Liver (tissue), 9 donors: ENCODE data around the gene SH3PXD2A. TPM values are rescaled to one million over a fixed set of nuclear protein-coding genes. Genes with fewer than 3 reads are reported as not detected.

Experiments used
- DNase-seq: peaks from one replicate; pipeline ENCODE4 v3.0.0-alpha.2; 2017; ENCODE audit warnings: low spot score
- H3K27ac ChIP-seq, 2 donors: one replicate each; pipeline ENCODE4 v1.7.0; 2013; ENCODE audit warnings: inconsistent platforms in 2 of 2, low read length in 2 of 2, control low read depth in 1 of 2, low read depth in 1 of 2, mild to moderate bottlenecking in 1 of 2
- H3K27me3 ChIP-seq, 4 donors: one replicate each; pipeline versions ENCODE4 v1.6.1 to v1.7.0; 2013; ENCODE audit warnings: low read length in 3 of 4, inconsistent platforms in 1 of 4, mild to moderate bottlenecking in 1 of 4, moderate library complexity in 1 of 4; ENCODE audit not compliant: control insufficient read depth in 4 of 4, insufficient read depth in 4 of 4
- H3K36me3 ChIP-seq, 4 donors: one replicate each; pipeline versions ENCODE4 v1.6.1 to v1.7.0; 2013; ENCODE audit warnings: low read length in 3 of 4, mild to moderate bottlenecking in 3 of 4, low read depth in 1 of 4, moderate library complexity in 1 of 4; ENCODE audit not compliant: control insufficient read depth in 4 of 4, insufficient read depth in 3 of 4
- H3K4me1 ChIP-seq, 4 donors: one replicate each; pipeline versions ENCODE4 v1.6.1 to v1.7.0; 2013; ENCODE audit warnings: low read length in 3 of 4, mild to moderate bottlenecking in 3 of 4, moderate library complexity in 1 of 4; ENCODE audit not compliant: control insufficient read depth in 4 of 4, insufficient read depth in 4 of 4
- H3K4me3 ChIP-seq, 3 donors: one replicate each; pipeline versions ENCODE4 v1.6.1 to v1.7.0; 2013; ENCODE audit warnings: low read length in 3 of 3, control low read depth in 1 of 3, low read depth in 1 of 3, mild to moderate bottlenecking in 1 of 3
- H3K9ac ChIP-seq, 2 donors: one replicate each; pipeline ENCODE4 v1.7.0; 2013; ENCODE audit warnings: low read length in 2 of 2, mild to moderate bottlenecking in 2 of 2, moderate library complexity in 2 of 2, control low read depth in 1 of 2, low read depth in 1 of 2
- H3K9me3 ChIP-seq, 4 donors: one replicate each; pipeline versions ENCODE4 v1.6.1 to v1.7.0; 2013; ENCODE audit warnings: low read length in 3 of 4; ENCODE audit not compliant: control insufficient read depth in 4 of 4
- EGR1 ChIP-seq, 2 donors: IDR thresholded peaks; 2 replicates each; pipeline ENCODE4 v1.6.1; 2016 to 2018; ENCODE audit warnings: antibody characterized with exemption in 2 of 2, low read depth in 2 of 2
- FOXA1 ChIP-seq: IDR thresholded peaks from 2 replicates; pipeline ENCODE4 v1.6.1; 2016; ENCODE audit warnings: antibody characterized with exemption
- FOXA2 ChIP-seq: IDR thresholded peaks from 2 replicates; pipeline ENCODE4 v1.6.1; 2016; ENCODE audit warnings: antibody characterized with exemption
- GABPA ChIP-seq, 2 donors: IDR thresholded peaks in 1 of 2; conservative IDR thresholded peaks in 1 of 2; 2 replicates each; pipeline ENCODE4 v1.6.1; 2016; ENCODE audit warnings: antibody characterized with exemption in 2 of 2, mild to moderate bottlenecking in 1 of 2, moderate library complexity in 1 of 2
- HNF4A ChIP-seq, 2 donors: conservative IDR thresholded peaks; 2 replicates each; pipeline ENCODE4 v1.6.1; 2016; ENCODE audit warnings: antibody characterized with exemption in 2 of 2, mild to moderate bottlenecking in 2 of 2
- HNF4G ChIP-seq: IDR thresholded peaks from 2 replicates; pipeline ENCODE4 v1.6.1; 2016; ENCODE audit warnings: antibody characterized with exemption
- JUND ChIP-seq, 2 donors: IDR thresholded peaks; 2 replicates each; pipeline ENCODE4 v1.6.1; 2016; ENCODE audit warnings: antibody characterized with exemption in 2 of 2
- MAX ChIP-seq: IDR thresholded peaks from 2 replicates; pipeline ENCODE4 v1.6.1; 2016; ENCODE audit warnings: antibody characterized with exemption
- NR2F2 ChIP-seq: IDR thresholded peaks from 2 replicates; pipeline ENCODE4 v1.6.1; 2016; ENCODE audit warnings: antibody characterized with exemption
- RAD21 ChIP-seq, 2 donors: IDR thresholded peaks; 2 replicates each; pipeline ENCODE4 v1.6.1; 2016; ENCODE audit warnings: antibody characterized with exemption in 2 of 2, mild to moderate bottlenecking in 2 of 2
- TAF1 ChIP-seq: conservative IDR thresholded peaks from 2 replicates; pipeline ENCODE4 v1.6.1; 2016; ENCODE audit warnings: antibody characterized with exemption, mild to moderate bottlenecking
- YY1 ChIP-seq: IDR thresholded peaks from 2 replicates; pipeline ENCODE4 v1.6.1; 2016; ENCODE audit warnings: antibody characterized with exemption, mild to moderate bottlenecking
- WGBS: extraction: QIAGEN DNeasy Blood & Tissue Kit; methylation state at CpG from one replicate; pipeline ENCODE4 v1.1.7; 2013; 5-methylcytosine and 5-hydroxymethylcytosine counted together
- polyA plus RNA-seq, 2 donors: library from polyadenylated mRNA; stranded (reverse) in 1 of 2; unstranded in 1 of 2; fragments of 200-250 nt in 1 of 2; fragments of >200 nt in 1 of 2; fragmentation: Nextera tagmentation in 1 of 2; extraction: Ambion mirVana in 1 of 2; gene quantifications; one replicate each; pipeline versions ENCODE4 v1.2.1 to v1.2.3, GENCODE V29; 2013 to 2015
- total RNA-seq, 2 donors: library from RNA; depleted of rRNA; stranded (reverse); fragments of >200 nt; gene quantifications; one replicate each; pipeline ENCODE4 v1.2.3, GENCODE V29; 2014
- TF ChIP-seq, protein P1 (sequence below): IDR thresholded peaks from 2 replicates; pipeline ENCODE4 v1.6.1; 2016; ENCODE audit warnings: antibody characterized with exemption, mild to moderate bottlenecking
- TF ChIP-seq, protein P2 (sequence below): IDR thresholded peaks from 2 replicates; pipeline ENCODE4 v1.6.1; 2016; ENCODE audit warnings: antibody characterized with exemption
- TF ChIP-seq, protein P3 (sequence below): fragments of 150-350 bp; IDR thresholded peaks from 2 replicates; pipeline ENCODE4 v1.5.1; 2017; ENCODE audit warnings: improper control_type of control experiment, low read depth, low read length; ENCODE audit not compliant: missing input control
- TF ChIP-seq, protein P4 (sequence below): IDR thresholded peaks from 2 replicates; pipeline ENCODE4 v1.6.1; 2016; ENCODE audit warnings: antibody characterized with exemption
- donor health status: healthy.
- donor health status: healthy.
- donor health status: healthy.
- donor health status: healthy.
- donor health status: healthy.

Gene SH3PXD2A
- total and polyA plus RNA-seq, 4 donors: 0.82 to 5.5 (median 3.9) TPM

DNA sequence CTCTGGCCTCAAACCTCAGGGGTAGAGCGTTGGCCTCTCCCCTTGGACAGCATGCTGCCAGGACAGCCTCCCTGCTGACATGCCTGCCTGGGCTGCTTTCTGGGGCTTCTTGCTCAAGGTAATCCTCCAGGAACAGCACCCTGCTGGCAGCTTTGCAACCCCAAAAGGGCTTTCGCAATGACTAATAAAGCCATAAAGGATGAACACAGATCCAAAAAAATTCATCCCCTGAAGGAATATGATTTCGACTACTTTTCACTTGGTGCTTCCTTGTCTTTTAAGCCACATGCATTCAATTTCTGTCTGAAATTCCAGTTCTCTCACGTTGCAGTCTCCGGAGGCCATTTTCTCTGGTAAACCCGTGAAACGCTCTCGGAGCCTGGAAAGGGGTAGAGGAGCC lies 15.1 kb upstream of the SH3PXD2A start:
- TF ChIP-seq RAD21 (IDR thresholded peaks at IDR 0.05) (no peak), FOXA1 (no peak), YY1 (no peak), FOXA2 (no peak), GABPA (IDR thresholded peaks at IDR 0.05 in 1 of 2, conservative IDR thresholded peaks at IDR 0.05 in 1 of 2) (no peak), NR2F2 (no peak), JUND (IDR thresholded peaks at IDR 0.05) (no peak), TAF1 (no peak), EGR1 (IDR thresholded peaks at IDR 0.05; ENCODE audit: low read depth in 2 of 2) (no peak), MAX (no peak), HNF4G (no peak), HNF4A (conservative IDR thresholded peaks at IDR 0.05) (no peak)
- TF ChIP-seq, protein P1, sequence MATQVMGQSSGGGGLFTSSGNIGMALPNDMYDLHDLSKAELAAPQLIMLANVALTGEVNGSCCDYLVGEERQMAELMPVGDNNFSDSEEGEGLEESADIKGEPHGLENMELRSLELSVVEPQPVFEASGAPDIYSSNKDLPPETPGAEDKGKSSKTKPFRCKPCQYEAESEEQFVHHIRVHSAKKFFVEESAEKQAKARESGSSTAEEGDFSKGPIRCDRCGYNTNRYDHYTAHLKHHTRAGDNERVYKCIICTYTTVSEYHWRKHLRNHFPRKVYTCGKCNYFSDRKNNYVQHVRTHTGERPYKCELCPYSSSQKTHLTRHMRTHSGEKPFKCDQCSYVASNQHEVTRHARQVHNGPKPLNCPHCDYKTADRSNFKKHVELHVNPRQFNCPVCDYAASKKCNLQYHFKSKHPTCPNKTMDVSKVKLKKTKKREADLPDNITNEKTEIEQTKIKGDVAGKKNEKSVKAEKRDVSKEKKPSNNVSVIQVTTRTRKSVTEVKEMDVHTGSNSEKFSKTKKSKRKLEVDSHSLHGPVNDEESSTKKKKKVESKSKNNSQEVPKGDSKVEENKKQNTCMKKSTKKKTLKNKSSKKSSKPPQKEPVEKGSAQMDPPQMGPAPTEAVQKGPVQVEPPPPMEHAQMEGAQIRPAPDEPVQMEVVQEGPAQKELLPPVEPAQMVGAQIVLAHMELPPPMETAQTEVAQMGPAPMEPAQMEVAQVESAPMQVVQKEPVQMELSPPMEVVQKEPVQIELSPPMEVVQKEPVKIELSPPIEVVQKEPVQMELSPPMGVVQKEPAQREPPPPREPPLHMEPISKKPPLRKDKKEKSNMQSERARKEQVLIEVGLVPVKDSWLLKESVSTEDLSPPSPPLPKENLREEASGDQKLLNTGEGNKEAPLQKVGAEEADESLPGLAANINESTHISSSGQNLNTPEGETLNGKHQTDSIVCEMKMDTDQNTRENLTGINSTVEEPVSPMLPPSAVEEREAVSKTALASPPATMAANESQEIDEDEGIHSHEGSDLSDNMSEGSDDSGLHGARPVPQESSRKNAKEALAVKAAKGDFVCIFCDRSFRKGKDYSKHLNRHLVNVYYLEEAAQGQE: no peak
- TF ChIP-seq, protein P2, sequence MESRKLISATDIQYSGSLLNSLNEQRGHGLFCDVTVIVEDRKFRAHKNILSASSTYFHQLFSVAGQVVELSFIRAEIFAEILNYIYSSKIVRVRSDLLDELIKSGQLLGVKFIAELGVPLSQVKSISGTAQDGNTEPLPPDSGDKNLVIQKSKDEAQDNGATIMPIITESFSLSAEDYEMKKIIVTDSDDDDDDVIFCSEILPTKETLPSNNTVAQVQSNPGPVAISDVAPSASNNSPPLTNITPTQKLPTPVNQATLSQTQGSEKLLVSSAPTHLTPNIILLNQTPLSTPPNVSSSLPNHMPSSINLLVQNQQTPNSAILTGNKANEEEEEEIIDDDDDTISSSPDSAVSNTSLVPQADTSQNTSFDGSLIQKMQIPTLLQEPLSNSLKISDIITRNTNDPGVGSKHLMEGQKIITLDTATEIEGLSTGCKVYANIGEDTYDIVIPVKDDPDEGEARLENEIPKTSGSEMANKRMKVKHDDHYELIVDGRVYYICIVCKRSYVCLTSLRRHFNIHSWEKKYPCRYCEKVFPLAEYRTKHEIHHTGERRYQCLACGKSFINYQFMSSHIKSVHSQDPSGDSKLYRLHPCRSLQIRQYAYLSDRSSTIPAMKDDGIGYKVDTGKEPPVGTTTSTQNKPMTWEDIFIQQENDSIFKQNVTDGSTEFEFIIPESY: no peak
- TF ChIP-seq, protein P3, sequence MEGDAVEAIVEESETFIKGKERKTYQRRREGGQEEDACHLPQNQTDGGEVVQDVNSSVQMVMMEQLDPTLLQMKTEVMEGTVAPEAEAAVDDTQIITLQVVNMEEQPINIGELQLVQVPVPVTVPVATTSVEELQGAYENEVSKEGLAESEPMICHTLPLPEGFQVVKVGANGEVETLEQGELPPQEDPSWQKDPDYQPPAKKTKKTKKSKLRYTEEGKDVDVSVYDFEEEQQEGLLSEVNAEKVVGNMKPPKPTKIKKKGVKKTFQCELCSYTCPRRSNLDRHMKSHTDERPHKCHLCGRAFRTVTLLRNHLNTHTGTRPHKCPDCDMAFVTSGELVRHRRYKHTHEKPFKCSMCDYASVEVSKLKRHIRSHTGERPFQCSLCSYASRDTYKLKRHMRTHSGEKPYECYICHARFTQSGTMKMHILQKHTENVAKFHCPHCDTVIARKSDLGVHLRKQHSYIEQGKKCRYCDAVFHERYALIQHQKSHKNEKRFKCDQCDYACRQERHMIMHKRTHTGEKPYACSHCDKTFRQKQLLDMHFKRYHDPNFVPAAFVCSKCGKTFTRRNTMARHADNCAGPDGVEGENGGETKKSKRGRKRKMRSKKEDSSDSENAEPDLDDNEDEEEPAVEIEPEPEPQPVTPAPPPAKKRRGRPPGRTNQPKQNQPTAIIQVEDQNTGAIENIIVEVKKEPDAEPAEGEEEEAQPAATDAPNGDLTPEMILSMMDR: no peak
- TF ChIP-seq, protein P4, sequence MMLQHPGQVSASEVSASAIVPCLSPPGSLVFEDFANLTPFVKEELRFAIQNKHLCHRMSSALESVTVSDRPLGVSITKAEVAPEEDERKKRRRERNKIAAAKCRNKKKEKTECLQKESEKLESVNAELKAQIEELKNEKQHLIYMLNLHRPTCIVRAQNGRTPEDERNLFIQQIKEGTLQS: no peak
- H3K4me1 ChIP-seq: no peaks in the 10 kb centered on the region
- H3K36me3 ChIP-seq: peaks cover 0 to 3% (median 0%) of the 10 kb centered on the region in 4 donors
- no peak for DNase-seq
- H3K27me3 ChIP-seq: no peaks in the 10 kb centered on the region
- no peak overlapping the region for H3K27ac ChIP-seq
- H3K9ac ChIP-seq: no peak overlapping the region
- 88% methylated on average over 8 of the region's 8 CpGs for WGBS
- H3K9me3 ChIP-seq: peaks cover 0 to 2% (median 0%) of the 10 kb centered on the region in 4 donors
- H3K4me3 ChIP-seq: no peak overlapping the region

DNA sequence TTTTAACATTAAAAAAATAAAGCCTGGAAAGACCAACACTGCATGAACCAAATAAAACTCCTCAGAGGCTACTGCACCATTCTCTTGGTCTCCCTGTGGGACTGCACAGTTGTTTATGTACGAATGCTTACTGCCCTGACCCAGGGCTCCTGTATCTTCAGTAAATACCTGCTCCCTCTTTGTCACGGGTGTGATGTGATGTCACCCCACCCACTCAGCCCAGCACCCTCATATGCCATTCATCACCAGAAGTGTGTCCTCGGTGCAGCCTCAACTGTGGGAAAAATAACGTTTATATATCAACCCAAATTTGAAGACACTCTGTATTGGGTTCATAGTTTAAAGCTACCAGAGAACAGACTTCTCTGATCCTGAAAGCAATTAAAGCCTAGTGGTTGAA lies 14.0 kb upstream of the SH3PXD2A start:
- Histone ChIP-seq H3K4me3 (no peak overlapping the region), H3K36me3 (peaks cover 0 to 3% (median 0%) of the 10 kb centered on the region in 4 donors), H3K4me1 (no peaks in the 10 kb centered on the region), H3K27me3 (no peaks in the 10 kb centered on the region), H3K9ac (no peak overlapping the region), H3K27ac (no peak overlapping the region), H3K9me3 (peaks cover 0 to 5% (median 0%) of the 10 kb centered on the region in 4 donors)
- DNase-seq: no peak
- WGBS: 77% methylated on average over 4 of the region's 4 CpGs
- TF ChIP-seq, protein P3: no peak
- no peak for TF ChIP-seq FOXA1
- TF ChIP-seq, protein P4: no peak
